WERI-Rb-1 (cell line): ENCODE data around the gene USO1.

ENCODE experiments used
- DNase-seq: peaks from one replicate; pipeline ENCODE4 v3.0.0-alpha.2; 2020
- H3K27ac ChIP-seq: fragments of 250-450 bp; sonication (Bioruptor Pico); 2 replicates; pipeline ENCODE4 v1.5.1; 2020; ENCODE audit warnings: mild to moderate bottlenecking, moderate library complexity
- H3K27me3 ChIP-seq: fragments of 250-450 bp; sonication (Bioruptor Pico); 2 replicates; pipeline ENCODE4 v1.5.1; 2021; ENCODE audit warnings: mild to moderate bottlenecking, low read depth, moderate library complexity; ENCODE audit not compliant: insufficient read depth, severe bottlenecking
- H3K36me3 ChIP-seq: fragments of 250-450 bp; sonication (Bioruptor Pico); 2 replicates; pipeline ENCODE4 v1.5.1; 2020; ENCODE audit warnings: mild to moderate bottlenecking, moderate library complexity
- H3K4me3 ChIP-seq: 2 replicates; pipeline ENCODE4 v1.5.1; 2011; ENCODE audit warnings: low read depth, mild to moderate bottlenecking, control low read depth, low read length
- H3K9me3 ChIP-seq: fragments of 250-450 bp; sonication (Bioruptor Pico); 2 replicates; pipeline ENCODE4 v1.5.1; 2021; ENCODE audit warnings: mild to moderate bottlenecking, moderate library complexity; ENCODE audit not compliant: severe bottlenecking
- TF ChIP-seq, protein P1 (sequence below): IDR thresholded peaks from 2 replicates; pipeline ENCODE4 v1.5.1; 2011; ENCODE audit warnings: low read depth, mild to moderate bottlenecking, control low read depth, inconsistent platforms, low read length

USO1 gene

GRCh38 chr4:75737398-75737797 is 13.0 kb downstream of the USO1 start:
- no peak overlapping the region for H3K27ac ChIP-seq
- TF ChIP-seq, protein P1, sequence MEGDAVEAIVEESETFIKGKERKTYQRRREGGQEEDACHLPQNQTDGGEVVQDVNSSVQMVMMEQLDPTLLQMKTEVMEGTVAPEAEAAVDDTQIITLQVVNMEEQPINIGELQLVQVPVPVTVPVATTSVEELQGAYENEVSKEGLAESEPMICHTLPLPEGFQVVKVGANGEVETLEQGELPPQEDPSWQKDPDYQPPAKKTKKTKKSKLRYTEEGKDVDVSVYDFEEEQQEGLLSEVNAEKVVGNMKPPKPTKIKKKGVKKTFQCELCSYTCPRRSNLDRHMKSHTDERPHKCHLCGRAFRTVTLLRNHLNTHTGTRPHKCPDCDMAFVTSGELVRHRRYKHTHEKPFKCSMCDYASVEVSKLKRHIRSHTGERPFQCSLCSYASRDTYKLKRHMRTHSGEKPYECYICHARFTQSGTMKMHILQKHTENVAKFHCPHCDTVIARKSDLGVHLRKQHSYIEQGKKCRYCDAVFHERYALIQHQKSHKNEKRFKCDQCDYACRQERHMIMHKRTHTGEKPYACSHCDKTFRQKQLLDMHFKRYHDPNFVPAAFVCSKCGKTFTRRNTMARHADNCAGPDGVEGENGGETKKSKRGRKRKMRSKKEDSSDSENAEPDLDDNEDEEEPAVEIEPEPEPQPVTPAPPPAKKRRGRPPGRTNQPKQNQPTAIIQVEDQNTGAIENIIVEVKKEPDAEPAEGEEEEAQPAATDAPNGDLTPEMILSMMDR = no peak
- no peak for DNase-seq
- H3K4me3 ChIP-seq = no peak overlapping the region
- no peaks in the 10 kb centered on the region for H3K9me3 ChIP-seq
- H3K36me3 ChIP-seq = no peaks in the 10 kb centered on the region
- no peaks in the 10 kb centered on the region for H3K27me3 ChIP-seq

- Histone ChIP-seq H3K36me3 (no peaks in the 10 kb centered on the region), H3K27me3 (no peaks in the 10 kb centered on the region), H3K27ac (no peak overlapping the region), H3K4me3 (no peak overlapping the region), H3K9me3 (no peaks in the 10 kb centered on the region)
- DNase-seq = no peak
- TF ChIP-seq, protein P1 = no peak
These were observed 16.6 kb downstream of the USO1 start for GRCh38 chr4:75741027-75741426.

DNA sequence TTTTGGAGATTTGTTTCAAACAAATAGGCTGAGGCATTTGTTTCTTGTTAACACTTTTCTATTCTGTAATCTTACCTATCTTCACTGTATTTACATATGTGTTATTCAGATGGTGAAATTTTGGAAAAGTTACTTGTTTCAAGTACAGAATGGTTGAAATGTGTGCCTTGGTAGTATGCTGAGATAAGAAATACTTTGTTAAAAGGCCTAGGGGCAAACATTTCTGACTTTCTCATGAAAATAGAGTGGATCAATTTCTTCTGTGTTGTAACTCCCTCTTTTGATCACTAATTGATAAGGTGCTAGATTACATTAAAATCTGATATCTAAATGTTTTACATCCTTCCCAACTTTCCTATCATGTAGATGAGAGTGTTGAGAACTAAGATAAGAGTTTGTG is 18.1 kb downstream of the USO1 start:
- Histone ChIP-seq H3K27me3 (no peaks in the 10 kb centered on the region), H3K27ac (no peak overlapping the region), H3K4me3 (no peak overlapping the region), H3K36me3 (no peaks in the 10 kb centered on the region), H3K9me3 (no peaks in the 10 kb centered on the region)
- TF ChIP-seq, protein P1 = no peak
- DNase-seq = no peak

GRCh38 chr4:75745161-75745560 is 20.8 kb downstream of the USO1 start:
- Histone ChIP-seq H3K27ac (no peak overlapping the region), H3K9me3 (no peaks in the 10 kb centered on the region), H3K36me3 (no peaks in the 10 kb centered on the region), H3K27me3 (no peaks in the 10 kb centered on the region), H3K4me3 (no peak overlapping the region)
- TF ChIP-seq, protein P1 = no peak
- DNase-seq = no peak

GRCh38 chr4:75745721-75746199 is 21.4 kb downstream of the USO1 start:
- DNase-seq = no peak
- Histone ChIP-seq H3K4me3 (no peak overlapping the region), H3K9me3 (no peaks in the 10 kb centered on the region), H3K27me3 (no peaks in the 10 kb centered on the region), H3K27ac (no peak overlapping the region), H3K36me3 (no peaks in the 10 kb centered on the region)
- TF ChIP-seq, protein P1 = no peak

DNA sequence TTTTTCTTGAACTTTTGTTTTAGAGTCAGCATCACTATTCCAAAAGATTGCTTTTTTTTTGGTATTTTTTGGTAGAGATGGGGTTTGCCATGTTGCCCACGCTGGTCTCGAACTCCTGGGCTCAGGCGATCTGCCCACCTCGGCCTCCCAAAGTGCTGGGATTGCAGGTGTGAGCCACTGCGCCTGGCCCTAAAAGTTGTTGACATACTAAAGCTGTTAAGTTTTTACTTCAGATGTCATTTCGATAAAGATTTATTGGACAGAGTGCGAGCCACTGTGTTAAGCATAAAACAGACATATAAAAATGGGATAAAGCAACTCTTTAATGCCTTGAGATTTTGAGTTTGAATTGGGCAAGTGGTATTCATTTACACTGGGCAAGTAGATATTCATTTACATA is 28.3 kb downstream of the USO1 start:
- Histone ChIP-seq H3K27me3 (no peaks in the 10 kb centered on the region), H3K9me3 (no peaks in the 10 kb centered on the region), H3K27ac (no peak overlapping the region), H3K36me3 (peaks cover 5% of the 10 kb centered on the region), H3K4me3 (no peak overlapping the region)
- no peak for DNase-seq
- TF ChIP-seq, protein P1 = no peak
